Suprapubic skin (tissue), 4 donors: ENCODE measurements around the gene PARD3B. TPM values are rescaled to one million over a fixed set of nuclear protein-coding genes. Genes with fewer than 3 reads are reported as not detected.

Source experiments
- DNase-seq, 2 donors: peaks; one replicate each; pipeline ENCODE4 v3.0.0-alpha.2; 2019; ENCODE audit warnings: low spot score in 2 of 2
- H3K27ac ChIP-seq: fragments of 200-600 bp; sonication (generic); one replicate; pipeline ENCODE4 v1.5.1; 2019
- H3K27me3 ChIP-seq: fragments of 200-600 bp; sonication (generic); one replicate; pipeline ENCODE4 v1.5.1; 2019
- H3K36me3 ChIP-seq: fragments of 200-600 bp; sonication (generic); one replicate; pipeline ENCODE4 v1.5.1; 2019
- H3K4me1 ChIP-seq: fragments of 200-600 bp; sonication (generic); one replicate; pipeline ENCODE4 v1.5.1; 2019
- H3K4me3 ChIP-seq: fragments of 200-600 bp; sonication (generic); one replicate; pipeline ENCODE4 v1.5.1; 2019; ENCODE audit warnings: mild to moderate bottlenecking
- H3K9me3 ChIP-seq: fragments of 200-600 bp; sonication (generic); one replicate; pipeline ENCODE4 v1.5.1; 2019
- CTCF ChIP-seq, 2 donors: fragments of 200-600 bp in 1 of 2; fragments of 450-650 bp in 1 of 2; sonication (generic) in 1 of 2; IDR thresholded peaks; one replicate each; pipeline ENCODE4 v1.5.1; 2016 to 2019; ENCODE audit warnings: antibody characterized with exemption in 2 of 2, mild to moderate bottlenecking in 1 of 2, moderate library complexity in 1 of 2
- EP300 ChIP-seq: sonication (generic); formaldehyde crosslinking; IDR thresholded peaks from one replicate; pipeline ENCODE4 v1.6.1; 2017; ENCODE audit warnings: antibody characterized with exemption
- POLR2A ChIP-seq, 2 donors: fragments of 450-650 bp; IDR thresholded peaks; one replicate each; pipeline ENCODE4 v1.6.1; 2017; ENCODE audit warnings: antibody characterized with exemption in 2 of 2, mild to moderate bottlenecking in 2 of 2, moderate library complexity in 2 of 2
- POLR2AphosphoS5 ChIP-seq, 3 donors: sonication (generic); formaldehyde crosslinking; IDR thresholded peaks; one replicate each; pipeline ENCODE4 v1.6.1; 2017; ENCODE audit warnings: antibody characterized with exemption in 3 of 3
- WGBS: methylation state at CpG from one replicate; pipeline ENCODE4 v1.1.5; 2018; 5-methylcytosine and 5-hydroxymethylcytosine counted together
- total RNA-seq, 4 donors: library from RNA; depleted of rRNA; stranded (reverse); fragments of >200 nt; gene quantifications; one replicate each; pipeline ENCODE4 v1.1.0, GENCODE V29; 2016

Gene PARD3B
- total RNA-seq, 4 donors from 2014 or later: 12.5 to 18.9 (median 15.5) TPM

- H3K4me3 ChIP-seq: no peak overlapping the region
- H3K27me3 ChIP-seq: no peaks in the 10 kb centered on the region
- DNase-seq: no peak
- TF ChIP-seq POLR2AphosphoS5 (IDR thresholded peaks at IDR 0.05): no peak
- TF ChIP-seq EP300: no peak
- no peak for TF ChIP-seq CTCF (IDR thresholded peaks at IDR 0.05)
- no peak for TF ChIP-seq POLR2A (IDR thresholded peaks at IDR 0.05)
- peaks cover 15% of the 10 kb centered on the region for H3K4me1 ChIP-seq
- H3K9me3 ChIP-seq: no peaks in the 10 kb centered on the region
- H3K27ac ChIP-seq: no peak overlapping the region
- no peaks in the 10 kb centered on the region for H3K36me3 ChIP-seq
Observed at GRCh38 chr2:204771721-204772120, 226.4 kb downstream of the PARD3B start.

GRCh38 chr2:204772546-204772945 is 227.3 kb downstream of the PARD3B start:
- peaks cover 19% of the 10 kb centered on the region for H3K4me1 ChIP-seq
- 80% methylated on average over 1 of the region's 1 CpG for WGBS

GRCh38 chr2:204775766-204776165 is 230.5 kb downstream of the PARD3B start:
- DNase-seq: no peak
- TF ChIP-seq POLR2A (IDR thresholded peaks at IDR 0.05) (no peak), EP300 (no peak), POLR2AphosphoS5 (IDR thresholded peaks at IDR 0.05) (no peak), CTCF (IDR thresholded peaks at IDR 0.05) (no peak)
- no peak overlapping the region for H3K27ac ChIP-seq
- H3K9me3 ChIP-seq: no peaks in the 10 kb centered on the region
- no peak overlapping the region for H3K4me3 ChIP-seq
- H3K27me3 ChIP-seq: no peaks in the 10 kb centered on the region
- H3K4me1 ChIP-seq: peaks cover 17% of the 10 kb centered on the region
- H3K36me3 ChIP-seq: no peaks in the 10 kb centered on the region

More at GRCh38 chr2:204772546-204772945, 227.3 kb downstream of the PARD3B start:
- H3K36me3 ChIP-seq: no peaks in the 10 kb centered on the region
- no peak for DNase-seq
- H3K4me3 ChIP-seq: no peak overlapping the region
- no peak overlapping the region for H3K27ac ChIP-seq
- TF ChIP-seq EP300 (no peak), POLR2AphosphoS5 (IDR thresholded peaks at IDR 0.05) (no peak), CTCF (IDR thresholded peaks at IDR 0.05) (no peak), POLR2A (IDR thresholded peaks at IDR 0.05) (no peak)
- no peaks in the 10 kb centered on the region for H3K27me3 ChIP-seq
- no peaks in the 10 kb centered on the region for H3K9me3 ChIP-seq

GRCh38 chr2:204776781-204777559 is 231.7 kb downstream of the PARD3B start:
- H3K9me3 ChIP-seq: no peaks in the 10 kb centered on the region
- H3K4me1 ChIP-seq: peaks cover 10% of the 10 kb centered on the region
- no peak for TF ChIP-seq POLR2A (IDR thresholded peaks at IDR 0.05)
- DNase-seq: no peak
- no peak overlapping the region for H3K27ac ChIP-seq
- no peaks in the 10 kb centered on the region for H3K27me3 ChIP-seq
- H3K36me3 ChIP-seq: no peaks in the 10 kb centered on the region
- WGBS: 66% methylated on average over 1 of the region's 1 CpG
- no peak overlapping the region for H3K4me3 ChIP-seq

- Histone ChIP-seq H3K4me3 (no peak overlapping the region), H3K4me1 (peaks cover 10% of the 10 kb centered on the region), H3K36me3 (no peaks in the 10 kb centered on the region), H3K9me3 (no peaks in the 10 kb centered on the region), H3K27me3 (no peaks in the 10 kb centered on the region), H3K27ac (no peak overlapping the region)
- TF ChIP-seq EP300 (no peak), POLR2A (IDR thresholded peaks at IDR 0.05) (no peak), POLR2AphosphoS5 (IDR thresholded peaks at IDR 0.05) (no peak), CTCF (IDR thresholded peaks at IDR 0.05) (no peak)
- no peak for DNase-seq
Observed at GRCh38 chr2:204779771-204780170, 234.5 kb downstream of the PARD3B start.
